SK-N-MC (cell line): ENCODE results near the gene RPS3.
"Not testable (repeated sequence)": the region's sequence is repeated elsewhere in the genome, so short reads cannot be mapped to it uniquely, and the experiment has no call there.

ENCODE experiments used
- DNase-seq: peaks from one replicate; pipeline ENCODE4 v3.0.0-alpha.2; 2011; ENCODE audit warnings: low read depth, low spot score
- H3K27ac ChIP-seq: fragments of 200-600 bp; sonication (generic); 2 replicates; pipeline ENCODE4 v1.5.1; 2016; ENCODE audit warnings: mixed run types
- H3K36me3 ChIP-seq: fragments of 200-600 bp; sonication (generic); 2 replicates; pipeline ENCODE4 v1.6.1; 2017; ENCODE audit warnings: antibody characterized with exemption, low read length, mixed read lengths; ENCODE audit not compliant: insufficient read depth
- H3K4me3 ChIP-seq: fragments of 200-600 bp; sonication (generic); 2 replicates; pipeline ENCODE4 v1.5.1; 2016
- H3K9ac ChIP-seq: fragments of 200-600 bp; sonication (generic); 2 replicates; pipeline ENCODE4 v1.8.0; 2017; ENCODE audit warnings: mixed run types, mixed read lengths; ENCODE audit not compliant: insufficient read length
- H3K9me3 ChIP-seq: fragments of 200-600 bp; sonication (generic); 2 replicates; pipeline ENCODE4 v1.6.1; 2017; ENCODE audit warnings: low read depth, mild to moderate bottlenecking, antibody characterized with exemption, low read length, moderate library complexity, mixed read lengths
- EZH2 ChIP-seq: fragments of 200-600 bp; sonication (generic); IDR thresholded peaks from one replicate; pipeline ENCODE4 v1.6.1; 2017; ENCODE audit warnings: antibody characterized with exemption
- FOXP2 ChIP-seq: optimal IDR thresholded peaks from 2 replicates; pipeline ENCODE3; 2011; ENCODE audit warnings: mild to moderate bottlenecking, moderate library complexity; ENCODE audit not compliant: insufficient read depth; ENCODE audit errors: extremely low read length, control extremely low read depth
- POLR2AphosphoS5 ChIP-seq: IDR thresholded peaks from 2 replicates; pipeline ENCODE4 v1.6.1; 2012; ENCODE audit warnings: mild to moderate bottlenecking, low read depth, low read length, borderline replicate concordance

Gene RPS3

GRCh38 chr11:75355051-75355450 is 44.3 kb upstream of the RPS3 start:
- no peak for DNase-seq
- H3K36me3 ChIP-seq = no peaks in the 10 kb centered on the region
- H3K9ac ChIP-seq = no peak overlapping the region
- H3K4me3 ChIP-seq = no peak overlapping the region
- no peak overlapping the region for H3K27ac ChIP-seq
- no peaks in the 10 kb centered on the region for H3K9me3 ChIP-seq
- no peak for TF ChIP-seq POLR2AphosphoS5
- TF ChIP-seq FOXP2 = no peak
- TF ChIP-seq EZH2 = no peak

GRCh38 chr11:75356613-75357012 is 42.7 kb upstream of the RPS3 start:
- no peaks in the 10 kb centered on the region for H3K36me3 ChIP-seq
- no peak overlapping the region for H3K4me3 ChIP-seq
- no peaks in the 10 kb centered on the region for H3K9me3 ChIP-seq
- TF ChIP-seq EZH2 (no peak), POLR2AphosphoS5 (no peak), FOXP2 (no peak)
- no peak for DNase-seq
- no peak overlapping the region for H3K27ac ChIP-seq
- no peak overlapping the region for H3K9ac ChIP-seq

DNA sequence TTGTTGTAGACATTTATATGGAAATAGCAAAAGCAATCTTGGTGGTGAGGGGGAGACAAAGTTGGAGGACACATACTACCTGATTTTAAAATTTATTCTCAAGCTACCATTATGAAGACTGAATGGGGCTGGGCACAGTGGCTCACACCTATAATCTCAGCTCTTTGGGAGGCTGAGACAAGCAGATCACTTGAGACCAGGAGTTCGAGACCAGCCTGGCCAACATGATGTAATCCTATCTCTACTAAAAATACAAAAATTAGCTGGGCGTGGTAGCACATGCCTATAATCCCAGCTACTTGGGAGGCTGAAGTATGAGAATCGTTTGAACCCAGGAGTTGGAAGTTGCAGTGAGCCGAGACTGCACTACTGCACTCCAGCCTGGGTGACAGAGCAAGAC is 37.0 kb upstream of the RPS3 start:
- not testable (repeated sequence) for DNase-seq, H3K36me3 ChIP-seq, H3K4me3 ChIP-seq, H3K27ac ChIP-seq, H3K9ac ChIP-seq, H3K9me3 ChIP-seq

DNA sequence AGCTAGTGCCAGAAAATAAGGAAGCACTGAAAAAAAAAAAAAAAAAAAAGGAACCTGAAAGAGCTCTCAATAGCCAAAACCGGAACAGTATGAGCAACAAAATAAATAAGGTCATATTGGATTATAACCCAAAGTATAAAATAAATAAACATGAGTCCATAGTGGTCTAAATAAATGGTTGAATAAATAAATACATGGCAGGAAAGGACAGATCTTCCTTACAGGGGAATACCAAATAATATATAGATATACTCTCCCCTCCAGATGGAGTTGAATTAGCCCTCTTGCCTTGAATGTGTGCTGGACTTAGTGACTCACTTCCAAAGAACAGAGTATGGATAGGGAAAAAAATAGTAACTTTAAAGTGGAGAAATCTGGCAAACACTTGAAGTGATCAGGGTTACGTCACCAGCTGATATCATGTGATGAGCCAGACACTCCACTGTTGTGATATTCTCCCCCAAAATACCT is 33.6 kb upstream of the RPS3 start:
- TF ChIP-seq EZH2 (no peak), FOXP2 (no peak), POLR2AphosphoS5 (no peak)
- Histone ChIP-seq H3K9me3 (no peaks in the 10 kb centered on the region), H3K4me3 (no peak overlapping the region), H3K27ac (no peak overlapping the region), H3K36me3 (no peaks in the 10 kb centered on the region), H3K9ac (no peak overlapping the region)
- no peak for DNase-seq

DNA sequence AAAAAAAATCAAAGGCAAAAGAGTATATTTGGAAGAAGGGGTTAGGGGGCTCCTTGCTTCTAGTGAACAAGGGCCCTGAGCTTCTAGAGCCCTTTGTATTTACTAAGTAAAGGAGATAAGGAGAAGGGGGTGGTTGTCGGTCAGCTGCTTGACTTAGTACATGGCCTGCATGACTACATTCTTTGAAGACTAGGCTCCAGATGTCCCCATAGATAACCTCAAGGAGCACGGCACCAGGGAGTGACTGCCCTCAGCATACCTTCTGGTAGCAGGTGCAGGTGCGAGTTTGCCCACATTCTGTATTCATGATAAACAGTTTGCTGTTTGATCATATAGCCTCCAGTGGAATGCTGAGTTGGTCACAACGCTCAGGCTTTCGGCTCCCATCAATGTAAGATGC is 32.5 kb upstream of the RPS3 start:
- H3K9me3 ChIP-seq, H3K27ac ChIP-seq, DNase-seq, H3K36me3 ChIP-seq, H3K9ac ChIP-seq, H3K4me3 ChIP-seq: not testable (repeated sequence)

DNA sequence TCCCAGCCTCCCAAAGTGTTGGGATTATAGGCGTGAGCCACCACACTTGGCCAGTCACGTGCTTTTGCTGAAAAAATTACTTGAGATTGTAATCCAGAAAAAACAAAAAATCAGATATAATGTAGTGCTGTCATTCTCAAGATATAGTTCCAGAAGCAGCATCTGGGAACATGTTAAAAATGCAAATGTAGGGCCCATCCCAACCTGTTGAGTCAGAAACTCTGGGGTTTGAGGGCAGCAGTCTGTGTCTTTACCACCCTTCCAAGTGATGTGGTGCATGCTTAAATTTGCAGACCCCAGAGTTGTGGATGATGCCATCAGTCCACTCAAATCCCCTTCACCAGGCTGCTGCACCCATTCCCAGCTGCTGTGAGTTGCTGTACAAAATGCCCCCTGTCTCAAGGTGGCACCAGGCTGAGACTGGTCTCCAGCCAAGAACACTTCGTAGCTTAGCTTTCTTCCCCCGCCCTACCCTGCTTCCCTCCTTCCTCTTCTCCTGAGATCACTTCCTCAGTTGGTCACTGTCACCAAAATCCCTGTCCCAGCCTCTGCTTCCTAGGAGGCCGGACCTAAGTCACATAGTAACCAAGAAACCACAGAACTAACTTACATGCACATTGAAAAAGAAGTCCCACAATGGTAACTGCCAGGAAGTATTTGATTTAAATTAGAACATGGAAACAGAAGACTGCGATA is 29.6 kb upstream of the RPS3 start:
- no peak overlapping the region for H3K27ac ChIP-seq
- no peak overlapping the region for H3K9ac ChIP-seq
- no peaks in the 10 kb centered on the region for H3K36me3 ChIP-seq
- DNase-seq = no peak
- no peaks in the 10 kb centered on the region for H3K9me3 ChIP-seq
- H3K4me3 ChIP-seq = no peak overlapping the region
- TF ChIP-seq EZH2 = no peak
- TF ChIP-seq FOXP2 = no peak
- no peak for TF ChIP-seq POLR2AphosphoS5

- Histone ChIP-seq H3K36me3 (no peaks in the 10 kb centered on the region), H3K9me3 (no peaks in the 10 kb centered on the region), H3K4me3 (no peak overlapping the region), H3K9ac (no peak overlapping the region), H3K27ac (no peak overlapping the region)
- DNase-seq = no peak
- TF ChIP-seq POLR2AphosphoS5 = no peak
- no peak for TF ChIP-seq FOXP2
- no peak for TF ChIP-seq EZH2
These were observed 27.1 kb upstream of the RPS3 start for GRCh38 chr11:75371949-75372876.

DNA sequence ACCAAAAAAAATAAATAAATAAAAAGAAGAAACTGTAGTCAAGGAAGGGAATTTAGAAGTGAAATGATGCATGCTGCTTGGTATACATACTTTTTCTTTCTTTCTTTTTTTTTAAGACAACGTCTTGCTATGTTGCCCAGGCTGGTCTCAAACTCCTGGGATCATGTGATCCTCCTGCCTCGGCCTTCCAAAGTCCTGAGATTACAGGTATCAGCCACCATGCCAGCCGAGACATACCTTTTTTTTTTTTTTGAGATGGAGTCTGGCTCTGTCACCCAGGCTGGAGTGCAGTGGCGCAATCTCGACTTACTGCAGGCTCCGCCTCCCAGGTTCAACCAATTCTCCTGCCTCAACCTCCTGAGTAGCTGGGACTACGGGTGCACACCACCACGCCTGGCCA is 26.1 kb upstream of the RPS3 start:
- H3K4me3 ChIP-seq = no peak overlapping the region
- TF ChIP-seq FOXP2 (no peak), EZH2 (no peak), POLR2AphosphoS5 (no peak)
- H3K36me3 ChIP-seq = no peaks in the 10 kb centered on the region
- no peak overlapping the region for H3K9ac ChIP-seq
- H3K9me3 ChIP-seq = no peaks in the 10 kb centered on the region
- no peak overlapping the region for H3K27ac ChIP-seq
- no peak for DNase-seq
